Neural cell (in vitro differentiated cells): ENCODE data around the gene C1orf115. TPM values are rescaled to one million over a fixed set of nuclear protein-coding genes. Genes with fewer than 3 reads are reported as not detected.

Experiments
- H2AFZ ChIP-seq: fragments of 200-600, 300-800 bp; sonication (generic), shearing (Covaris generic); 2 replicates; pipeline ENCODE4 v1.6.0; 2014; ENCODE audit warnings: low read depth, mild to moderate bottlenecking, antibody characterized with exemption, low read length, moderate library complexity
- H3F3A ChIP-seq: fragments of 200-600 bp; shearing (Covaris generic); 2 replicates; pipeline ENCODE4 v1.6.1; 2016; ENCODE audit warnings: mild to moderate bottlenecking, moderate library complexity, mixed read lengths, antibody characterized with exemption, low read length; ENCODE audit not compliant: insufficient read depth, poor library complexity, severe bottlenecking
- H3K27ac ChIP-seq: fragments of 200-600, 300-800 bp; sonication (generic), shearing (Covaris generic); 2 replicates; pipeline ENCODE4 v1.5.1; 2014; ENCODE audit warnings: mild to moderate bottlenecking, low read length, moderate library complexity
- H3K27me3 ChIP-seq: fragments of 300-800, 200-600 bp; sonication (generic), shearing (Covaris generic); 2 replicates; pipeline ENCODE4 v1.6.0; 2014; ENCODE audit warnings: mild to moderate bottlenecking, low read depth, low read length, moderate library complexity; ENCODE audit not compliant: insufficient read depth
- H3K36me3 ChIP-seq: fragments of 300-800, 200-600 bp; sonication (generic), shearing (Covaris generic); 2 replicates; pipeline ENCODE4 v1.5.1; 2014; ENCODE audit warnings: mild to moderate bottlenecking, antibody characterized with exemption, low read length, moderate library complexity; ENCODE audit not compliant: insufficient read depth
- H3K4me2 ChIP-seq: fragments of 300-800, 200-600 bp; sonication (generic), shearing (Covaris generic); 2 replicates; pipeline ENCODE4 v1.6.0; 2014; ENCODE audit warnings: mild to moderate bottlenecking, low read length
- H3K4me3 ChIP-seq: fragments of 300-800, 200-600 bp; sonication (generic), shearing (Covaris generic); 2 replicates; pipeline ENCODE4 v1.5.1; 2014; ENCODE audit warnings: mild to moderate bottlenecking, low read length, moderate library complexity
- H3K79me2 ChIP-seq: fragments of 200-600 bp; shearing (Covaris generic); replicated peaks from 2 replicates; pipeline ENCODE4 v1.6.0; 2014; ENCODE audit warnings: mild to moderate bottlenecking, low read length, moderate library complexity; ENCODE audit not compliant: insufficient read depth
- H3K9ac ChIP-seq: fragments of 300-800, 200-600 bp; sonication (generic), shearing (Covaris generic); 2 replicates; pipeline ENCODE4 v1.6.1; 2016; ENCODE audit warnings: mild to moderate bottlenecking, low read length, mixed read lengths
- H3K9me2 ChIP-seq: fragments of 200-600 bp; shearing (Covaris generic); 2 replicates; pipeline ENCODE4 v1.6.1; 2016; ENCODE audit warnings: mild to moderate bottlenecking, low read length, mixed read lengths; ENCODE audit not compliant: insufficient read depth
- H3K9me3 ChIP-seq: fragments of 200-600, 300-800 bp; sonication (generic), shearing (Covaris generic); 2 replicates; pipeline ENCODE4 v1.6.1; 2016; ENCODE audit warnings: mild to moderate bottlenecking, mixed run types, low read length, moderate library complexity, mixed read lengths
- H4K20me1 ChIP-seq: fragments of 200-600 bp; shearing (Covaris generic); 2 replicates; pipeline ENCODE4 v1.6.1; 2016; ENCODE audit warnings: mild to moderate bottlenecking, mixed run types; ENCODE audit not compliant: insufficient read depth
- EP300 ChIP-seq: fragments of 450-650 bp; conservative IDR thresholded peaks from 2 replicates; pipeline ENCODE4 v1.6.1; 2014; ENCODE audit warnings: antibody characterized with exemption, mild to moderate bottlenecking, moderate library complexity; ENCODE audit not compliant: poor library complexity, severe bottlenecking
- EZH2 ChIP-seq: fragments of 200-600, 300-800 bp; shearing (Covaris generic), sonication (generic); IDR thresholded peaks from 2 replicates; pipeline ENCODE4 v1.6.1; 2014; ENCODE audit warnings: antibody characterized with exemption, low read length, borderline replicate concordance, mild to moderate bottlenecking; ENCODE audit not compliant: insufficient read depth, poor library complexity, severe bottlenecking
- MXI1 ChIP-seq: fragments of 450-650 bp; conservative IDR thresholded peaks from 2 replicates; pipeline ENCODE4 v1.6.1; 2014; ENCODE audit warnings: antibody characterized with exemption, mild to moderate bottlenecking; ENCODE audit not compliant: poor library complexity, severe bottlenecking
- POLR2AphosphoS5 ChIP-seq: IDR thresholded peaks from 2 replicates; pipeline ENCODE4 v1.6.1; 2012
- RAD21 ChIP-seq: fragments of 450-650 bp; conservative IDR thresholded peaks from 2 replicates; pipeline ENCODE4 v1.6.1; 2014; ENCODE audit warnings: antibody characterized with exemption, mild to moderate bottlenecking, moderate library complexity
- SMC3 ChIP-seq: fragments of 450-650 bp; conservative IDR thresholded peaks from 2 replicates; pipeline ENCODE4 v1.6.1; 2014; ENCODE audit warnings: antibody characterized with exemption, mild to moderate bottlenecking, moderate library complexity; ENCODE audit not compliant: poor library complexity
- TAF1 ChIP-seq: IDR thresholded peaks from 2 replicates; pipeline ENCODE4 v1.6.1; 2012; ENCODE audit warnings: low read depth
- polyA plus RNA-seq: library from polyadenylated mRNA; depleted of rRNA; stranded (reverse); fragments of >200 nt; gene quantifications from 2 replicates; pipeline ENCODE4 v1.2.3, GENCODE V29; 2014
- TF ChIP-seq, protein P1 (sequence below): fragments of 450-650 bp; IDR thresholded peaks from 2 replicates; pipeline ENCODE4 v1.5.1; 2014; ENCODE audit warnings: antibody characterized with exemption, mild to moderate bottlenecking, moderate library complexity; ENCODE audit not compliant: poor library complexity, severe bottlenecking
- TF ChIP-seq, protein P2 (sequence below): IDR thresholded peaks from 2 replicates; pipeline ENCODE4 v1.6.1; 2012; ENCODE audit warnings: borderline replicate concordance

C1orf115 gene
- polyA plus RNA-seq, 1 donor from 2014 or later, result 0.88 TPM

DNA sequence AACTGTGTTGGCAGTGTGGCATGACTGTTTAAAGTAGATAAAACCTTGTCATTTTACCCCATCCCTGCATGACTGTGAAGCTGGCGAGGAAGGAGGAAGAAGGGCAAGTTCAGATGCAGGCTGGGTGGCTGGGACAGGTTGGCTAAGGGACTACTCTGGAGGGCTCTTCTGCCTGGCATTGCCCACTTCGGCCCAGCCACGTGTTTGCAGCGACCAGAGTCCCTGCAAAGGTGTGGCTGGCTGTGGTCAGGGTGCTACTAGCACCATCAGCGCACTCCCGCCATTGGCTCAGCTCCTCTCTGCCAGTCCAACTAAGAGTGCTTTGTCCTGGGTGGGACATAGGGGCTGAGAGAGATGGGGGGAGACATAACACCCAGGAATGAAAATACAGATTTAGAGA, 7.2 kb downstream of the C1orf115 start:
- Histone ChIP-seq H3K27ac (no peak overlapping the region), H3K9me2 (no peaks in the 10 kb centered on the region), H3K9me3 (no peaks in the 10 kb centered on the region), H4K20me1 (no peaks in the 10 kb centered on the region), H3K4me3 (no peak overlapping the region), H3K36me3 (no peaks in the 10 kb centered on the region), H3K79me2 (no peaks in the 10 kb centered on the region), H3K4me2 (no peak overlapping the region), H3K9ac (no peak overlapping the region), H3K27me3 (no peaks in the 10 kb centered on the region), H3F3A (no peaks in the 10 kb centered on the region), H2AFZ (no peak overlapping the region)
- no peak for TF ChIP-seq EP300
- TF ChIP-seq EZH2, result no peak
- no peak for TF ChIP-seq MXI1
- TF ChIP-seq POLR2AphosphoS5, result no peak
- TF ChIP-seq, protein P1, sequence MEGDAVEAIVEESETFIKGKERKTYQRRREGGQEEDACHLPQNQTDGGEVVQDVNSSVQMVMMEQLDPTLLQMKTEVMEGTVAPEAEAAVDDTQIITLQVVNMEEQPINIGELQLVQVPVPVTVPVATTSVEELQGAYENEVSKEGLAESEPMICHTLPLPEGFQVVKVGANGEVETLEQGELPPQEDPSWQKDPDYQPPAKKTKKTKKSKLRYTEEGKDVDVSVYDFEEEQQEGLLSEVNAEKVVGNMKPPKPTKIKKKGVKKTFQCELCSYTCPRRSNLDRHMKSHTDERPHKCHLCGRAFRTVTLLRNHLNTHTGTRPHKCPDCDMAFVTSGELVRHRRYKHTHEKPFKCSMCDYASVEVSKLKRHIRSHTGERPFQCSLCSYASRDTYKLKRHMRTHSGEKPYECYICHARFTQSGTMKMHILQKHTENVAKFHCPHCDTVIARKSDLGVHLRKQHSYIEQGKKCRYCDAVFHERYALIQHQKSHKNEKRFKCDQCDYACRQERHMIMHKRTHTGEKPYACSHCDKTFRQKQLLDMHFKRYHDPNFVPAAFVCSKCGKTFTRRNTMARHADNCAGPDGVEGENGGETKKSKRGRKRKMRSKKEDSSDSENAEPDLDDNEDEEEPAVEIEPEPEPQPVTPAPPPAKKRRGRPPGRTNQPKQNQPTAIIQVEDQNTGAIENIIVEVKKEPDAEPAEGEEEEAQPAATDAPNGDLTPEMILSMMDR, result no peak
- TF ChIP-seq SMC3, result no peak
- no peak for TF ChIP-seq TAF1

DNA sequence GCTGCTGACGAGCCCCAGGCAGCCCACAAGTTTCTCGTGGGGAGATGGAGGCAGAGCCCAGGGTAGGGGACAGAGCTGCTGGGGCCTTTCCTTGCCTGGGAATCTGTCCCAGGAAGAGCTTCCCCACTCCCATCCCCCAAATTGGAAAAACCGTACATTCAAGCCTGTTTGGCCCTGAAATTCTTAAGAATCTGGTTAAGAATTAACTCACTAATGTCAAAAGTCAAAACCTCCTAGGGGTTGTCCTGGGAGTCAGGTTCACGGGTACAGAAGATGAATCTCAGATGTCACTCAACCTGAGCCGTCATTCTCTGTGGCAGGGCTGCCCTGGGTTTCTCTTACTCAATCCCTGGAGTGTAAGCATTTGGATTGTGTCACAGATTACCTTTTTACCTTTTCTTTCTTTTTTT, 8.4 kb downstream of the C1orf115 start:
- H3K27ac ChIP-seq, result no peak overlapping the region
- H3F3A ChIP-seq, result no peaks in the 10 kb centered on the region
- no peaks in the 10 kb centered on the region for H3K9me2 ChIP-seq
- H4K20me1 ChIP-seq, result no peaks in the 10 kb centered on the region
- H3K79me2 ChIP-seq, result no peaks in the 10 kb centered on the region
- TF ChIP-seq, protein P2, sequence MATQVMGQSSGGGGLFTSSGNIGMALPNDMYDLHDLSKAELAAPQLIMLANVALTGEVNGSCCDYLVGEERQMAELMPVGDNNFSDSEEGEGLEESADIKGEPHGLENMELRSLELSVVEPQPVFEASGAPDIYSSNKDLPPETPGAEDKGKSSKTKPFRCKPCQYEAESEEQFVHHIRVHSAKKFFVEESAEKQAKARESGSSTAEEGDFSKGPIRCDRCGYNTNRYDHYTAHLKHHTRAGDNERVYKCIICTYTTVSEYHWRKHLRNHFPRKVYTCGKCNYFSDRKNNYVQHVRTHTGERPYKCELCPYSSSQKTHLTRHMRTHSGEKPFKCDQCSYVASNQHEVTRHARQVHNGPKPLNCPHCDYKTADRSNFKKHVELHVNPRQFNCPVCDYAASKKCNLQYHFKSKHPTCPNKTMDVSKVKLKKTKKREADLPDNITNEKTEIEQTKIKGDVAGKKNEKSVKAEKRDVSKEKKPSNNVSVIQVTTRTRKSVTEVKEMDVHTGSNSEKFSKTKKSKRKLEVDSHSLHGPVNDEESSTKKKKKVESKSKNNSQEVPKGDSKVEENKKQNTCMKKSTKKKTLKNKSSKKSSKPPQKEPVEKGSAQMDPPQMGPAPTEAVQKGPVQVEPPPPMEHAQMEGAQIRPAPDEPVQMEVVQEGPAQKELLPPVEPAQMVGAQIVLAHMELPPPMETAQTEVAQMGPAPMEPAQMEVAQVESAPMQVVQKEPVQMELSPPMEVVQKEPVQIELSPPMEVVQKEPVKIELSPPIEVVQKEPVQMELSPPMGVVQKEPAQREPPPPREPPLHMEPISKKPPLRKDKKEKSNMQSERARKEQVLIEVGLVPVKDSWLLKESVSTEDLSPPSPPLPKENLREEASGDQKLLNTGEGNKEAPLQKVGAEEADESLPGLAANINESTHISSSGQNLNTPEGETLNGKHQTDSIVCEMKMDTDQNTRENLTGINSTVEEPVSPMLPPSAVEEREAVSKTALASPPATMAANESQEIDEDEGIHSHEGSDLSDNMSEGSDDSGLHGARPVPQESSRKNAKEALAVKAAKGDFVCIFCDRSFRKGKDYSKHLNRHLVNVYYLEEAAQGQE, result no peak
- TF ChIP-seq MXI1, result no peak
- TF ChIP-seq EZH2, result no peak
- TF ChIP-seq POLR2AphosphoS5, result no peak
- TF ChIP-seq RAD21, result no peak
- no peak for TF ChIP-seq TAF1
- H3K9me3 ChIP-seq, result no peaks in the 10 kb centered on the region
- H3K4me2 ChIP-seq, result no peak overlapping the region
- H3K36me3 ChIP-seq, result no peaks in the 10 kb centered on the region
- no peak overlapping the region for H3K9ac ChIP-seq
- H3K27me3 ChIP-seq, result no peaks in the 10 kb centered on the region
- H2AFZ ChIP-seq, result no peak overlapping the region
- no peak overlapping the region for H3K4me3 ChIP-seq
